H9 (cell line): Measurements from ENCODE around the gene MLYCD. TPM values are rescaled to one million over a fixed set of nuclear protein-coding genes. Genes with fewer than 3 reads are reported as not detected.

Experiments
- DNase-seq: peaks from one replicate; pipeline ENCODE4 v3.0.0-alpha.2; 2017
- H2AFZ ChIP-seq: one replicate; pipeline ENCODE4 v1.6.1; 2013; ENCODE audit warnings: mild to moderate bottlenecking, low read length, control low read depth, moderate library complexity
- H2AK5ac ChIP-seq: 2 replicates; pipeline ENCODE4 v1.6.1; 2013; ENCODE audit warnings: low read length, control low read depth, mixed read lengths; ENCODE audit not compliant: insufficient read length
- H2BK120ac ChIP-seq: one replicate; pipeline ENCODE4 v1.6.1; 2013; ENCODE audit warnings: low read depth, mild to moderate bottlenecking, low read length, control low read depth, inconsistent platforms; ENCODE audit not compliant: poor library complexity, severe bottlenecking
- H2BK12ac ChIP-seq: 2 replicates; pipeline ENCODE4 v1.6.1; 2013; ENCODE audit warnings: low read length, control low read depth, mixed read lengths, low read depth; ENCODE audit not compliant: insufficient read length
- H2BK15ac ChIP-seq: 2 replicates; pipeline ENCODE4 v1.6.1; 2013; ENCODE audit warnings: low read depth, low read length, control low read depth
- H2BK20ac ChIP-seq: one replicate; pipeline ENCODE4 v1.6.1; 2013; ENCODE audit warnings: low read depth, mild to moderate bottlenecking, low read length, control low read depth, inconsistent platforms; ENCODE audit not compliant: poor library complexity, severe bottlenecking
- H2BK5ac ChIP-seq: 2 replicates; pipeline ENCODE4 v1.6.1; 2013; ENCODE audit warnings: low read length, control low read depth, mixed read lengths; ENCODE audit not compliant: insufficient read length
- H3K14ac ChIP-seq: 2 replicates; pipeline ENCODE4 v1.6.1; 2013; ENCODE audit warnings: low read length, control low read depth; ENCODE audit not compliant: insufficient read depth
- H3K18ac ChIP-seq: 2 replicates; pipeline ENCODE4 v1.6.1; 2013; ENCODE audit warnings: low read depth, mild to moderate bottlenecking, mixed read lengths, low read length, control low read depth; ENCODE audit not compliant: insufficient read length
- H3K23ac ChIP-seq: 2 replicates; pipeline ENCODE4 v1.6.1; 2013; ENCODE audit warnings: low read length, control low read depth, mixed read lengths, low read depth; ENCODE audit not compliant: insufficient read length
- H3K23me2 ChIP-seq: 2 replicates; pipeline ENCODE4 v1.6.1; 2013; ENCODE audit warnings: low read depth, mild to moderate bottlenecking, mixed read lengths, low read length, control low read depth; ENCODE audit not compliant: insufficient read length, poor library complexity, severe bottlenecking
- H3K27ac ChIP-seq: 2 replicates; pipeline ENCODE4 v1.5.1; 2013; ENCODE audit warnings: low read length, control low read depth, mixed read lengths, low read depth; ENCODE audit not compliant: insufficient read length
- H3K27me3 ChIP-seq: 2 replicates; pipeline ENCODE4 v1.6.1; 2013; ENCODE audit warnings: low read length, control low read depth, inconsistent platforms; ENCODE audit not compliant: insufficient read depth
- H3K4ac ChIP-seq: 2 replicates; pipeline ENCODE4 v1.6.1; 2013; ENCODE audit warnings: low read depth, mild to moderate bottlenecking, control low read depth, inconsistent platforms, low read length, moderate library complexity
- H3K4me1 ChIP-seq: 2 replicates; pipeline ENCODE4 v1.6.1; 2013; ENCODE audit warnings: low read length, control low read depth, inconsistent platforms; ENCODE audit not compliant: insufficient read depth
- H3K4me2 ChIP-seq: 2 replicates; pipeline ENCODE4 v1.6.1; 2013; ENCODE audit warnings: low read length, control low read depth, mixed read lengths; ENCODE audit not compliant: insufficient read length, insufficient read depth
- H3K56ac ChIP-seq: 2 replicates; pipeline ENCODE4 v1.6.1; 2013; ENCODE audit warnings: low read depth, mild to moderate bottlenecking, mixed read lengths, low read length, control low read depth; ENCODE audit not compliant: insufficient read length
- H3K79me1 ChIP-seq: 2 replicates; pipeline ENCODE4 v1.6.1; 2013; ENCODE audit warnings: low read depth, mild to moderate bottlenecking, moderate library complexity, low read length, control low read depth, inconsistent platforms; ENCODE audit not compliant: insufficient read depth, poor library complexity, severe bottlenecking
- H3K79me2 ChIP-seq: 2 replicates; pipeline ENCODE4 v1.6.1; 2013; ENCODE audit warnings: low read length, control low read depth, inconsistent platforms; ENCODE audit not compliant: insufficient read depth
- H3K9ac ChIP-seq: 2 replicates; pipeline ENCODE4 v1.6.1; 2013; ENCODE audit warnings: low read length, control low read depth, mixed read lengths; ENCODE audit not compliant: insufficient read length; ENCODE audit errors: extremely low read depth
- H3K9me3 ChIP-seq: one replicate; pipeline ENCODE4 v1.6.1; 2013; ENCODE audit warnings: low read depth, low read length, inconsistent platforms; ENCODE audit not compliant: control insufficient read depth
- H3T11ph ChIP-seq: one replicate; pipeline ENCODE4 v1.6.1; 2013; ENCODE audit warnings: mild to moderate bottlenecking, low read length, control low read depth, inconsistent platforms
- H4K20me1 ChIP-seq: one replicate; pipeline ENCODE4 v1.6.1; 2013; ENCODE audit not compliant: control insufficient read depth, insufficient read length, insufficient read depth
- H4K5ac ChIP-seq: 2 replicates; pipeline ENCODE4 v1.6.1; 2013; ENCODE audit warnings: low read depth, mild to moderate bottlenecking, mixed read lengths, low read length, control low read depth; ENCODE audit not compliant: insufficient read length
- H4K8ac ChIP-seq: replicated peaks from 2 replicates; pipeline ENCODE4 v1.6.1; 2013; ENCODE audit warnings: low read length, control low read depth, mixed read lengths, low read depth; ENCODE audit not compliant: insufficient read length
- H4K91ac ChIP-seq: 2 replicates; pipeline ENCODE4 v1.6.1; 2013; ENCODE audit warnings: low read depth, mild to moderate bottlenecking, moderate library complexity, mixed read lengths, low read length, control low read depth; ENCODE audit not compliant: insufficient read length
- H3K27ac Mint-ChIP-seq, 3 experiments: 2 replicates in 2 of 3; 3 replicates in 1 of 3; pipeline ENCODE4 v1.8.0; 2020 to 2021; ENCODE audit warnings: mixed read lengths in 3 of 3, mild to moderate bottlenecking in 1 of 3, moderate library complexity in 1 of 3
- H3K27me3 Mint-ChIP-seq: 2 replicates; pipeline ENCODE4 v1.8.0; 2021; ENCODE audit warnings: low read depth, mild to moderate bottlenecking, moderate library complexity, mixed read lengths
- H3K36me3 Mint-ChIP-seq, 3 experiments: 2 replicates in 2 of 3; 3 replicates in 1 of 3; pipeline ENCODE4 v1.8.0; 2020 to 2021; ENCODE audit warnings: low read depth in 3 of 3, mixed read lengths in 3 of 3; ENCODE audit not compliant: insufficient read depth in 1 of 3
- H3K4me1 Mint-ChIP-seq, 2 experiments: 2 replicates each; pipeline ENCODE4 v1.8.0; 2020; ENCODE audit warnings: mixed read lengths in 2 of 2
- H3K4me3 Mint-ChIP-seq, 2 experiments: 2 replicates in 1 of 2; 3 replicates in 1 of 2; pipeline ENCODE4 v1.8.0; 2020 to 2021; ENCODE audit warnings: mild to moderate bottlenecking in 2 of 2, mixed read lengths in 2 of 2, moderate library complexity in 1 of 2
- H3K9me3 Mint-ChIP-seq, 2 experiments: 2 replicates in 1 of 2; 3 replicates in 1 of 2; pipeline ENCODE4 v1.8.0; 2020; ENCODE audit warnings: mild to moderate bottlenecking in 2 of 2, mixed read lengths in 2 of 2, moderate library complexity in 1 of 2
- CTCF ChIP-seq: fragments of 200-600 bp; sonication (generic); conservative IDR thresholded peaks from 3 replicates; pipeline ENCODE4 v1.8.0; 2021; ENCODE audit warnings: antibody characterized with exemption, mild to moderate bottlenecking
- WGBS: extraction: QIAGEN DNeasy Blood & Tissue Kit; methylation state at CpG from one replicate; pipeline ENCODE4 v1.1.7; 2013; ENCODE audit warnings: missing lambda C conversion rate, low lambda C conversion rate, mixed read lengths; ENCODE audit not compliant: insufficient read length; ENCODE audit errors: extremely low coverage; 5-methylcytosine and 5-hydroxymethylcytosine counted together
- total RNA-seq: library from RNA; stranded (reverse); gene quantifications from 2 replicates; pipeline ENCODE4 v1.2.1, GENCODE V29; 2021

MLYCD gene
- total RNA-seq, 1 experiment from 2014 or later = 7.1 TPM

GRCh38 chr16:83949724-83950001, 50.7 kb downstream of the MLYCD start:
- Mint-ChIP-seq H3K4me3 (no peak overlapping the region), H3K9me3 (no peaks in the 10 kb centered on the region; a peak in 2 of 5 replicates), H3K4me1 (peaks cover 8 to 14% of the 10 kb centered on the region in 2 experiments), H3K27me3 (peaks cover 2% of the 10 kb centered on the region; the same call in 1 of the 2 replicates), H3K27ac (peak overlapping the region in 1 of 3 experiments; percentile 67; a peak in 1 of 7 replicates), H3K36me3 (no peaks in the 10 kb centered on the region)
- no peak overlapping the region for H4K8ac ChIP-seq
- no peaks in the 10 kb centered on the region for H4K20me1 ChIP-seq
- no peak overlapping the region for H2AFZ ChIP-seq
- H3K14ac ChIP-seq = no peak overlapping the region
- no peak overlapping the region for H2AK5ac ChIP-seq
- H3K27ac ChIP-seq = no peak overlapping the region
- H3K4ac ChIP-seq = no peak overlapping the region
- H3K23ac ChIP-seq = no peak overlapping the region
- H2BK120ac ChIP-seq = no peak overlapping the region
- no peak overlapping the region for H2BK12ac ChIP-seq
- H3K4me1 ChIP-seq = no peaks in the 10 kb centered on the region
- no peak for DNase-seq
- no peaks in the 10 kb centered on the region for H3K9me3 ChIP-seq
- no peak overlapping the region for H2BK5ac ChIP-seq
- no peak for TF ChIP-seq CTCF
- H2BK15ac ChIP-seq = no peak overlapping the region
- no peak overlapping the region for H3K9ac ChIP-seq
- no peak overlapping the region for H3T11ph ChIP-seq
- no peaks in the 10 kb centered on the region for H3K79me1 ChIP-seq
- H4K91ac ChIP-seq = no peak overlapping the region
- H3K79me2 ChIP-seq = no peaks in the 10 kb centered on the region
- H3K56ac ChIP-seq = no peak overlapping the region
- no CpG with 5 or more reads among the region's 5 CpGs for WGBS
- H4K5ac ChIP-seq = no peak overlapping the region
- H3K27me3 ChIP-seq = no peaks in the 10 kb centered on the region
- no peak overlapping the region for H3K18ac ChIP-seq
- no peaks in the 10 kb centered on the region for H3K23me2 ChIP-seq
- H2BK20ac ChIP-seq = no peak overlapping the region
- no peak overlapping the region for H3K4me2 ChIP-seq
